Measurements from ENCODE around the gene F7. TPM values are rescaled to one million over a fixed set of nuclear protein-coding genes. Genes with fewer than 3 reads are reported as not detected.

F7 gene
- total RNA-seq, 1 experiment from 2014 or later: 0.26 TPM

DNA sequence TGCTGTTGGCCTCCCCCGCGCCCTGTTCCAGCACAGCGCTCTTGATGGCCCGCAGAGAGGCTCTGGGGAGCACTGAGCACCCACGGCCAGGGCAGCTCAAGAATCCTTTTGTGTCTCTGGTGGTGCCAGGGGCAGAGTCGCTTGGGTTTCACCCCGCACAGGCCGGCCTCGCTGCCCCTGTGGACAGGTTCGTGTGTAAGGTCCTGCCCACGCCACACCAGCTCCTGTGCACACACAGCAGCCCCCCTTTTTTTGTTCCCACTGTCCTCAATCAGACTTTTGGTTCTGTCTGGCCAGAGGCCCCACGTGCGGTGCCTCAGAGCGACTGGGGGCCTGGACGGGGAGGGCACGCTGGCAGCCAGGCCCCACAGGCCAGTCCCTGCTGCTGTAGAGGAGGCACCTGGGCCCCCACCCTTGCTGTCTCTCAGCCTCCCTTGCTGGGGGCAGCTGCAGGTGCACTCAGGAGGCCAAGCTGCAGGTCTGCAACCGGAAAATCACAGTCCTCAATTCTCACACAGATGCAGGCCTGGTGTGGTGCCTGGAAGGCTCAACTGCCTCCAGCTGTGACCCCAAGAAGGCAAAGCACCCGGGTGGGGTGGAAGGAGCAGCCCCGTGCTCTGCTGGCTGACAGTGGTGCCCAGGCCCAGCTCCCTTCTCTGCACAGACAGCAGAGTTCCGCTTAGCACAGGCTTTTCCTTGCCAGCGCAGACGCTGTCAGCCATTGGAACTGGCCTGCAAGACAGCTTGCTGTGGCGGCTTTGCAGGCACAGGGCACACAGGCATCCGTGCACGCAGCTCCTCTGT, 12.6 kb upstream of the F7 start:
- ChIA-PET CTCF (interaction anchor here (1.5 to 3.3 kb wide), 2 partner anchors 58 to 63 kb away, joined by 3 to 15 read pairs; no protein-coding TSS in a partner anchor), POLR2A (no interaction called here)
- Mint-ChIP-seq H3K27ac (no peak overlapping the region), H3K9me3 (no peaks in the 10 kb centered on the region), H3K36me3 (no peaks in the 10 kb centered on the region; the same call in 1 of the 2 replicates), H3K4me3 (no peak overlapping the region), H3K27me3 (ENCODE audit: low read depth) (no peaks in the 10 kb centered on the region), H3K4me1 (peaks cover 14% of the 10 kb centered on the region)
- no peak for ATAC-seq
- no peak for TF ChIP-seq TEAD4 (CRISPR knock-in tag; IDR thresholded peaks at IDR 0.05)
- TF ChIP-seq, protein P1, sequence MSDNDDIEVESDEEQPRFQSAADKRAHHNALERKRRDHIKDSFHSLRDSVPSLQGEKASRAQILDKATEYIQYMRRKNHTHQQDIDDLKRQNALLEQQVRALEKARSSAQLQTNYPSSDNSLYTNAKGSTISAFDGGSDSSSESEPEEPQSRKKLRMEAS (CRISPR knock-in tag; IDR thresholded peaks at IDR 0.05): no peak
- no peak for TF ChIP-seq NFE2L1 (CRISPR knock-in tag; IDR thresholded peaks at IDR 0.05)
- no peak for TF ChIP-seq ZNF138 (CRISPR knock-in tag; conservative IDR thresholded peaks at IDR 0.05)
- TF ChIP-seq, protein P2, sequence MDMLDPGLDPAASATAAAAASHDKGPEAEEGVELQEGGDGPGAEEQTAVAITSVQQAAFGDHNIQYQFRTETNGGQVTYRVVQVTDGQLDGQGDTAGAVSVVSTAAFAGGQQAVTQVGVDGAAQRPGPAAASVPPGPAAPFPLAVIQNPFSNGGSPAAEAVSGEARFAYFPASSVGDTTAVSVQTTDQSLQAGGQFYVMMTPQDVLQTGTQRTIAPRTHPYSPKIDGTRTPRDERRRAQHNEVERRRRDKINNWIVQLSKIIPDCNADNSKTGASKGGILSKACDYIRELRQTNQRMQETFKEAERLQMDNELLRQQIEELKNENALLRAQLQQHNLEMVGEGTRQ (CRISPR knock-in tag; IDR thresholded peaks at IDR 0.05): no peak
- TF ChIP-seq, protein P3, sequence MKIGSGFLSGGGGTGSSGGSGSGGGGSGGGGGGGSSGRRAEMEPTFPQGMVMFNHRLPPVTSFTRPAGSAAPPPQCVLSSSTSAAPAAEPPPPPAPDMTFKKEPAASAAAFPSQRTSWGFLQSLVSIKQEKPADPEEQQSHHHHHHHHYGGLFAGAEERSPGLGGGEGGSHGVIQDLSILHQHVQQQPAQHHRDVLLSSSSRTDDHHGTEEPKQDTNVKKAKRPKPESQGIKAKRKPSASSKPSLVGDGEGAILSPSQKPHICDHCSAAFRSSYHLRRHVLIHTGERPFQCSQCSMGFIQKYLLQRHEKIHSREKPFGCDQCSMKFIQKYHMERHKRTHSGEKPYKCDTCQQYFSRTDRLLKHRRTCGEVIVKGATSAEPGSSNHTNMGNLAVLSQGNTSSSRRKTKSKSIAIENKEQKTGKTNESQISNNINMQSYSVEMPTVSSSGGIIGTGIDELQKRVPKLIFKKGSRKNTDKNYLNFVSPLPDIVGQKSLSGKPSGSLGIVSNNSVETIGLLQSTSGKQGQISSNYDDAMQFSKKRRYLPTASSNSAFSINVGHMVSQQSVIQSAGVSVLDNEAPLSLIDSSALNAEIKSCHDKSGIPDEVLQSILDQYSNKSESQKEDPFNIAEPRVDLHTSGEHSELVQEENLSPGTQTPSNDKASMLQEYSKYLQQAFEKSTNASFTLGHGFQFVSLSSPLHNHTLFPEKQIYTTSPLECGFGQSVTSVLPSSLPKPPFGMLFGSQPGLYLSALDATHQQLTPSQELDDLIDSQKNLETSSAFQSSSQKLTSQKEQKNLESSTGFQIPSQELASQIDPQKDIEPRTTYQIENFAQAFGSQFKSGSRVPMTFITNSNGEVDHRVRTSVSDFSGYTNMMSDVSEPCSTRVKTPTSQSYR (CRISPR knock-in tag; IDR thresholded peaks at IDR 0.05): no peak
- TF ChIP-seq, protein P4, sequence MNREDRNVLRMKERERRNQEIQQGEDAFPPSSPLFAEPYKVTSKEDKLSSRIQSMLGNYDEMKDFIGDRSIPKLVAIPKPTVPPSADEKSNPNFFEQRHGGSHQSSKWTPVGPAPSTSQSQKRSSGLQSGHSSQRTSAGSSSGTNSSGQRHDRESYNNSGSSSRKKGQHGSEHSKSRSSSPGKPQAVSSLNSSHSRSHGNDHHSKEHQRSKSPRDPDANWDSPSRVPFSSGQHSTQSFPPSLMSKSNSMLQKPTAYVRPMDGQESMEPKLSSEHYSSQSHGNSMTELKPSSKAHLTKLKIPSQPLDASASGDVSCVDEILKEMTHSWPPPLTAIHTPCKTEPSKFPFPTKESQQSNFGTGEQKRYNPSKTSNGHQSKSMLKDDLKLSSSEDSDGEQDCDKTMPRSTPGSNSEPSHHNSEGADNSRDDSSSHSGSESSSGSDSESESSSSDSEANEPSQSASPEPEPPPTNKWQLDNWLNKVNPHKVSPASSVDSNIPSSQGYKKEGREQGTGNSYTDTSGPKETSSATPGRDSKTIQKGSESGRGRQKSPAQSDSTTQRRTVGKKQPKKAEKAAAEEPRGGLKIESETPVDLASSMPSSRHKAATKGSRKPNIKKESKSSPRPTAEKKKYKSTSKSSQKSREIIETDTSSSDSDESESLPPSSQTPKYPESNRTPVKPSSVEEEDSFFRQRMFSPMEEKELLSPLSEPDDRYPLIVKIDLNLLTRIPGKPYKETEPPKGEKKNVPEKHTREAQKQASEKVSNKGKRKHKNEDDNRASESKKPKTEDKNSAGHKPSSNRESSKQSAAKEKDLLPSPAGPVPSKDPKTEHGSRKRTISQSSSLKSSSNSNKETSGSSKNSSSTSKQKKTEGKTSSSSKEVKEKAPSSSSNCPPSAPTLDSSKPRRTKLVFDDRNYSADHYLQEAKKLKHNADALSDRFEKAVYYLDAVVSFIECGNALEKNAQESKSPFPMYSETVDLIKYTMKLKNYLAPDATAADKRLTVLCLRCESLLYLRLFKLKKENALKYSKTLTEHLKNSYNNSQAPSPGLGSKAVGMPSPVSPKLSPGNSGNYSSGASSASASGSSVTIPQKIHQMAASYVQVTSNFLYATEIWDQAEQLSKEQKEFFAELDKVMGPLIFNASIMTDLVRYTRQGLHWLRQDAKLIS (CRISPR knock-in tag; IDR thresholded peaks at IDR 0.05; ENCODE audit: borderline replicate concordance): no peak
- TF ChIP-seq ZNF263 (CRISPR knock-in tag; IDR thresholded peaks at IDR 0.05; ENCODE audit: low read depth): no peak
- TF ChIP-seq, protein P5, sequence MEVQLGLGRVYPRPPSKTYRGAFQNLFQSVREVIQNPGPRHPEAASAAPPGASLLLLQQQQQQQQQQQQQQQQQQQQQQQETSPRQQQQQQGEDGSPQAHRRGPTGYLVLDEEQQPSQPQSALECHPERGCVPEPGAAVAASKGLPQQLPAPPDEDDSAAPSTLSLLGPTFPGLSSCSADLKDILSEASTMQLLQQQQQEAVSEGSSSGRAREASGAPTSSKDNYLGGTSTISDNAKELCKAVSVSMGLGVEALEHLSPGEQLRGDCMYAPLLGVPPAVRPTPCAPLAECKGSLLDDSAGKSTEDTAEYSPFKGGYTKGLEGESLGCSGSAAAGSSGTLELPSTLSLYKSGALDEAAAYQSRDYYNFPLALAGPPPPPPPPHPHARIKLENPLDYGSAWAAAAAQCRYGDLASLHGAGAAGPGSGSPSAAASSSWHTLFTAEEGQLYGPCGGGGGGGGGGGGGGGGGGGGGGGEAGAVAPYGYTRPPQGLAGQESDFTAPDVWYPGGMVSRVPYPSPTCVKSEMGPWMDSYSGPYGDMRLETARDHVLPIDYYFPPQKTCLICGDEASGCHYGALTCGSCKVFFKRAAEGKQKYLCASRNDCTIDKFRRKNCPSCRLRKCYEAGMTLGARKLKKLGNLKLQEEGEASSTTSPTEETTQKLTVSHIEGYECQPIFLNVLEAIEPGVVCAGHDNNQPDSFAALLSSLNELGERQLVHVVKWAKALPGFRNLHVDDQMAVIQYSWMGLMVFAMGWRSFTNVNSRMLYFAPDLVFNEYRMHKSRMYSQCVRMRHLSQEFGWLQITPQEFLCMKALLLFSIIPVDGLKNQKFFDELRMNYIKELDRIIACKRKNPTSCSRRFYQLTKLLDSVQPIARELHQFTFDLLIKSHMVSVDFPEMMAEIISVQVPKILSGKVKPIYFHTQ (CRISPR knock-in tag; IDR thresholded peaks at IDR 0.05): no peak
- TF ChIP-seq ZNF396 (CRISPR knock-in tag; IDR thresholded peaks at IDR 0.05; ENCODE audit: borderline replicate concordance): no peak
- no peak for DNase-seq (ENCODE audit: low spot score)

DNA sequence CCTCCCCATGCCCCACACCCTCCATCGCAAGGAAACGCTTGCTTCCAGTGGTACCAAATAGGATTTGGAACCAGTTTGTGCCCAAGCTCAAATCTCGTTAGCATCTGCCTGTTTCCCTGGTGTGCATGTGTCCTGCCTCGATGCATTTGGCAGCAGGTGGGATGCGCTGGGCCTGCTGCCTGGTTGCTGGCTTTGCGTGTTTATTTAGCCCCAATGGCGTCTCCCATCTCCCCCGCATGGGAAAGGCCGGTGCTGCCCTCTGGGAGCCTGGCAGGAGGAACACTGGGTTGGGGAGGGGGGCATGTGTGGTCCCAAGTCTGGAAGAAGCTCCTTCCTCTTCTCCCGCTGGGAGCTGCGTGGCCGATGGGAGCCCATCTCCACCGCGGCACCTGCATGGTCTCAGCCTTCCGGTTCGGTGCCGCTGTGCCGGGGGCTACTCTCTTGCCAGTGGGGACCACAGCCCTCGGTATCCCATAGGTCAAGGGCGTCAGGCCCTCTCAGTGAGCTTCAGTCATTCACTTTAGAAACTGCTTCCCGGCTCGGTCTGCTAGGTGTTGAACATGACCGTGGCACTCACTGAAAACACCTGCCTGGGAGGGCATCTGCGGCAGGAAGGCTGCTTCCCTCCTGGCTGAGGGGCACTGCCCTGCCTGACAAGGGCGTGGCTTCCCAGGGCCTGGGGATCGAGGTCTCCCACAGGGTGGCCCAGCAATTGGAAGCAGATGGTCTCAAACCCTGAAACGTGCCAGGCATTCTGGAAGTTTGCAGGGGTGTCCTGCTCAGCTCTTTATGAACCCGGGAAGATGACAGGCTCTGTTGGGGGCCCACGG, 11.8 kb upstream of the F7 start:
- H3K36me3 Mint-ChIP-seq: no peaks in the 10 kb centered on the region; the same call in 1 of the 2 replicates
- ChIA-PET CTCF (interaction anchor here (0.7 to 1.6 kb wide), 4 partner anchors 8 to 162 kb away, joined by 3 read pairs; no protein-coding TSS in a partner anchor), POLR2A (no interaction called here)
- no peaks in the 10 kb centered on the region for H3K27me3 Mint-ChIP-seq (ENCODE audit: low read depth)
- H3K4me3 Mint-ChIP-seq: no peak overlapping the region
- no peak for ATAC-seq
- no peak for DNase-seq (ENCODE audit: low spot score)
- no peak overlapping the region for H3K27ac Mint-ChIP-seq
- peaks cover 14% of the 10 kb centered on the region for H3K4me1 Mint-ChIP-seq
- H3K9me3 Mint-ChIP-seq: no peaks in the 10 kb centered on the region
- TF ChIP-seq TEAD4 (CRISPR knock-in tag; IDR thresholded peaks at IDR 0.05) (no peak), CREM (CRISPR knock-in tag; IDR thresholded peaks at IDR 0.05) (no peak), ETV6 (CRISPR knock-in tag; IDR thresholded peaks at IDR 0.05) (no peak), SMAD4 (CRISPR knock-in tag; IDR thresholded peaks at IDR 0.05) (no peak), RORB (CRISPR knock-in tag; IDR thresholded peaks at IDR 0.05) (no peak)
- TF ChIP-seq, protein P6, sequence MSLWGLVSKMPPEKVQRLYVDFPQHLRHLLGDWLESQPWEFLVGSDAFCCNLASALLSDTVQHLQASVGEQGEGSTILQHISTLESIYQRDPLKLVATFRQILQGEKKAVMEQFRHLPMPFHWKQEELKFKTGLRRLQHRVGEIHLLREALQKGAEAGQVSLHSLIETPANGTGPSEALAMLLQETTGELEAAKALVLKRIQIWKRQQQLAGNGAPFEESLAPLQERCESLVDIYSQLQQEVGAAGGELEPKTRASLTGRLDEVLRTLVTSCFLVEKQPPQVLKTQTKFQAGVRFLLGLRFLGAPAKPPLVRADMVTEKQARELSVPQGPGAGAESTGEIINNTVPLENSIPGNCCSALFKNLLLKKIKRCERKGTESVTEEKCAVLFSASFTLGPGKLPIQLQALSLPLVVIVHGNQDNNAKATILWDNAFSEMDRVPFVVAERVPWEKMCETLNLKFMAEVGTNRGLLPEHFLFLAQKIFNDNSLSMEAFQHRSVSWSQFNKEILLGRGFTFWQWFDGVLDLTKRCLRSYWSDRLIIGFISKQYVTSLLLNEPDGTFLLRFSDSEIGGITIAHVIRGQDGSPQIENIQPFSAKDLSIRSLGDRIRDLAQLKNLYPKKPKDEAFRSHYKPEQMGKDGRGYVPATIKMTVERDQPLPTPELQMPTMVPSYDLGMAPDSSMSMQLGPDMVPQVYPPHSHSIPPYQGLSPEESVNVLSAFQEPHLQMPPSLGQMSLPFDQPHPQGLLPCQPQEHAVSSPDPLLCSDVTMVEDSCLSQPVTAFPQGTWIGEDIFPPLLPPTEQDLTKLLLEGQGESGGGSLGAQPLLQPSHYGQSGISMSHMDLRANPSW (CRISPR knock-in tag; conservative IDR thresholded peaks at IDR 0.05; ENCODE audit: low read depth): no peak
- TF ChIP-seq, protein P3 (CRISPR knock-in tag; IDR thresholded peaks at IDR 0.05): no peak

Data from WTC11 (cell line).